Measurements from ENCODE around the gene CPSF3. TPM values are rescaled to one million over a fixed set of nuclear protein-coding genes. Genes with fewer than 3 reads are reported as not detected.

The CPSF3 gene
- total and polyA plus RNA-seq, 2 of the 13 experiments (the other 11 are each of a cell fraction or from before 2014, with no cell fraction given) = 19.8 to 93.0 TPM

DNA sequence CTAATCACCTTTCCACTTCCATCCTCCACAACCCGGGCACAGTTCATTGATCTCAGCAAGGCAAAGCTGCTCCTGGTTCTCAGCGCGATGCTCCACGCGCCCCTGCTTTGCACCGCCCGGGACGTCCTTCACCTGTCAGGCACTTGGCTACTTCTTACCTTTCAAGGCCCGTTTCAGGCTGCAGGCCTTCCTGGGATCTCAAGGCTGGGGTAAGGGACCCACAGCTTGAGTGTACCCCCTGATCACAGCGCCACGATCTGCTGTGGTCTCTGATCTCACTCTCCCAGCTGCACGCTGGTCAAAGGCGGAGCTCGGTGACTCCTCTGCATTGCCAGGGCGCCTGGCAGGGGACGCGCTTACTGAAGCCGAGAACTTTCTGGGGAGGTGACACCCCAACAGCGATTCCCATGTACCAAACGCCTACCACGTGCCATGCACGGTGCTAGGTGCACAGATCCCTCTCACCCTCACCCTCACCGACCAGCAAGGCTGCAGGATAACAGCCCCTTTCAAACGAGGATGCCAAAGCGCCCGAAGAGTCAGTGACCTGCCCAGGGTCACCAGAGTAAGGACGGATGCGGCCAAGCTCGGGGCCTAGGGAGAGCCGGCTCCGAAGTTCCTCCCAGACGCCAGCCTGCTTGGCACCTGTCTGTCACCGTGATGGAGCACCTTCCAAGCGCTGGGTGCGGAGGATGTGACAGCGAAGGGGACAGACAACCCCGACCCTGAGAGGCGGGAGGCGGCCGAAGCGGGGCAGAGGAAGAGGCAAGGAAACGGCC is 944 bp upstream of the CPSF3 start (continued):
- TF ChIP-seq, protein P1, sequence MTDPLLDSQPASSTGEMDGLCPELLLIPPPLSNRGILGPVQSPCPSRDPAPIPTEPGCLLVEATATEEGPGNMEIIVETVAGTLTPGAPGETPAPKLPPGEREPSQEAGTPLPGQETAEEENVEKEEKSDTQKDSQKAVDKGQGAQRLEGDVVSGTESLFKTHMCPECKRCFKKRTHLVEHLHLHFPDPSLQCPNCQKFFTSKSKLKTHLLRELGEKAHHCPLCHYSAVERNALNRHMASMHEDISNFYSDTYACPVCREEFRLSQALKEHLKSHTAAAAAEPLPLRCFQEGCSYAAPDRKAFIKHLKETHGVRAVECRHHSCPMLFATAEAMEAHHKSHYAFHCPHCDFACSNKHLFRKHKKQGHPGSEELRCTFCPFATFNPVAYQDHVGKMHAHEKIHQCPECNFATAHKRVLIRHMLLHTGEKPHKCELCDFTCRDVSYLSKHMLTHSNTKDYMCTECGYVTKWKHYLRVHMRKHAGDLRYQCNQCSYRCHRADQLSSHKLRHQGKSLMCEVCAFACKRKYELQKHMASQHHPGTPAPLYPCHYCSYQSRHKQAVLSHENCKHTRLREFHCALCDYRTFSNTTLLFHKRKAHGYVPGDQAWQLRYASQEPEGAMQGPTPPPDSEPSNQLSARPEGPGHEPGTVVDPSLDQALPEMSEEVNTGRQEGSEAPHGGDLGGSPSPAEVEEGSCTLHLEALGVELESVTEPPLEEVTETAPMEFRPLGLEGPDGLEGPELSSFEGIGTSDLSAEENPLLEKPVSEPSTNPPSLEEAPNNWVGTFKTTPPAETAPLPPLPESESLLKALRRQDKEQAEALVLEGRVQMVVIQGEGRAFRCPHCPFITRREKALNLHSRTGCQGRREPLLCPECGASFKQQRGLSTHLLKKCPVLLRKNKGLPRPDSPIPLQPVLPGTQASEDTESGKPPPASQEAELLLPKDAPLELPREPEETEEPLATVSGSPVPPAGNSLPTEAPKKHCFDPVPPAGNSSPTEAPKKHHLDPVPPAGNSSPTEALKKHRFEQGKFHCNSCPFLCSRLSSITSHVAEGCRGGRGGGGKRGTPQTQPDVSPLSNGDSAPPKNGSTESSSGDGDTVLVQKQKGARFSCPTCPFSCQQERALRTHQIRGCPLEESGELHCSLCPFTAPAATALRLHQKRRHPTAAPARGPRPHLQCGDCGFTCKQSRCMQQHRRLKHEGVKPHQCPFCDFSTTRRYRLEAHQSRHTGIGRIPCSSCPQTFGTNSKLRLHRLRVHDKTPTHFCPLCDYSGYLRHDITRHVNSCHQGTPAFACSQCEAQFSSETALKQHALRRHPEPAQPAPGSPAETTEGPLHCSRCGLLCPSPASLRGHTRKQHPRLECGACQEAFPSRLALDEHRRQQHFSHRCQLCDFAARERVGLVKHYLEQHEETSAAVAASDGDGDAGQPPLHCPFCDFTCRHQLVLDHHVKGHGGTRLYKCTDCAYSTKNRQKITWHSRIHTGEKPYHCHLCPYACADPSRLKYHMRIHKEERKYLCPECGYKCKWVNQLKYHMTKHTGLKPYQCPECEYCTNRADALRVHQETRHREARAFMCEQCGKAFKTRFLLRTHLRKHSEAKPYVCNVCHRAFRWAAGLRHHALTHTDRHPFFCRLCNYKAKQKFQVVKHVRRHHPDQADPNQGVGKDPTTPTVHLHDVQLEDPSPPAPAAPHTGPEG (CRISPR knock-in tag; IDR thresholded peaks at IDR 0.05) = no peak; the same call in 1 of the 2 replicates
- TF ChIP-seq KDM4B (CRISPR knock-in tag; IDR thresholded peaks at IDR 0.05) (peak; percentile 18; the same call in 1 of the 2 replicates), ZNF883 (CRISPR knock-in tag; IDR thresholded peaks at IDR 0.05; ENCODE audit: not compliant biosample characterization) (no peak), PITX1 (CRISPR knock-in tag; IDR thresholded peaks at IDR 0.05) (0 out of 2 replicates have a peak, but pooled peaks have one; percentile 53), BRCA1 (CRISPR knock-in tag; IDR thresholded peaks at IDR 0.05) (no peak), ZNF326 (CRISPR knock-in tag; IDR thresholded peaks at IDR 0.05; ENCODE audit: borderline replicate concordance) (no peak), ZNF547 (CRISPR knock-in tag; IDR thresholded peaks at IDR 0.05) (peak; percentile 7; the same call in 1 of the 2 replicates), DPF2 (CRISPR knock-in tag; IDR thresholded peaks at IDR 0.05; ENCODE audit: borderline replicate concordance, low read depth) (no peak; the same call in 1 of the 2 replicates), HES4 (CRISPR knock-in tag; IDR thresholded peaks at IDR 0.05; ENCODE audit: borderline replicate concordance) (no peak)
- TF ChIP-seq, protein P2, sequence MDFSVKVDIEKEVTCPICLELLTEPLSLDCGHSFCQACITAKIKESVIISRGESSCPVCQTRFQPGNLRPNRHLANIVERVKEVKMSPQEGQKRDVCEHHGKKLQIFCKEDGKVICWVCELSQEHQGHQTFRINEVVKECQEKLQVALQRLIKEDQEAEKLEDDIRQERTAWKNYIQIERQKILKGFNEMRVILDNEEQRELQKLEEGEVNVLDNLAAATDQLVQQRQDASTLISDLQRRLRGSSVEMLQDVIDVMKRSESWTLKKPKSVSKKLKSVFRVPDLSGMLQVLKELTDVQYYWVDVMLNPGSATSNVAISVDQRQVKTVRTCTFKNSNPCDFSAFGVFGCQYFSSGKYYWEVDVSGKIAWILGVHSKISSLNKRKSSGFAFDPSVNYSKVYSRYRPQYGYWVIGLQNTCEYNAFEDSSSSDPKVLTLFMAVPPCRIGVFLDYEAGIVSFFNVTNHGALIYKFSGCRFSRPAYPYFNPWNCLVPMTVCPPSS (IDR thresholded peaks at IDR 0.05) = no peak
- TF ChIP-seq, protein P3, sequence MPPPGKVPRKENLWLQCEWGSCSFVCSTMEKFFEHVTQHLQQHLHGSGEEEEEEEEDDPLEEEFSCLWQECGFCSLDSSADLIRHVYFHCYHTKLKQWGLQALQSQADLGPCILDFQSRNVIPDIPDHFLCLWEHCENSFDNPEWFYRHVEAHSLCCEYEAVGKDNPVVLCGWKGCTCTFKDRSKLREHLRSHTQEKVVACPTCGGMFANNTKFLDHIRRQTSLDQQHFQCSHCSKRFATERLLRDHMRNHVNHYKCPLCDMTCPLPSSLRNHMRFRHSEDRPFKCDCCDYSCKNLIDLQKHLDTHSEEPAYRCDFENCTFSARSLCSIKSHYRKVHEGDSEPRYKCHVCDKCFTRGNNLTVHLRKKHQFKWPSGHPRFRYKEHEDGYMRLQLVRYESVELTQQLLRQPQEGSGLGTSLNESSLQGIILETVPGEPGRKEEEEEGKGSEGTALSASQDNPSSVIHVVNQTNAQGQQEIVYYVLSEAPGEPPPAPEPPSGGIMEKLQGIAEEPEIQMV (CRISPR knock-in tag; IDR thresholded peaks at IDR 0.05; ENCODE audit: low read depth) = no peak
- TF ChIP-seq, protein P4, sequence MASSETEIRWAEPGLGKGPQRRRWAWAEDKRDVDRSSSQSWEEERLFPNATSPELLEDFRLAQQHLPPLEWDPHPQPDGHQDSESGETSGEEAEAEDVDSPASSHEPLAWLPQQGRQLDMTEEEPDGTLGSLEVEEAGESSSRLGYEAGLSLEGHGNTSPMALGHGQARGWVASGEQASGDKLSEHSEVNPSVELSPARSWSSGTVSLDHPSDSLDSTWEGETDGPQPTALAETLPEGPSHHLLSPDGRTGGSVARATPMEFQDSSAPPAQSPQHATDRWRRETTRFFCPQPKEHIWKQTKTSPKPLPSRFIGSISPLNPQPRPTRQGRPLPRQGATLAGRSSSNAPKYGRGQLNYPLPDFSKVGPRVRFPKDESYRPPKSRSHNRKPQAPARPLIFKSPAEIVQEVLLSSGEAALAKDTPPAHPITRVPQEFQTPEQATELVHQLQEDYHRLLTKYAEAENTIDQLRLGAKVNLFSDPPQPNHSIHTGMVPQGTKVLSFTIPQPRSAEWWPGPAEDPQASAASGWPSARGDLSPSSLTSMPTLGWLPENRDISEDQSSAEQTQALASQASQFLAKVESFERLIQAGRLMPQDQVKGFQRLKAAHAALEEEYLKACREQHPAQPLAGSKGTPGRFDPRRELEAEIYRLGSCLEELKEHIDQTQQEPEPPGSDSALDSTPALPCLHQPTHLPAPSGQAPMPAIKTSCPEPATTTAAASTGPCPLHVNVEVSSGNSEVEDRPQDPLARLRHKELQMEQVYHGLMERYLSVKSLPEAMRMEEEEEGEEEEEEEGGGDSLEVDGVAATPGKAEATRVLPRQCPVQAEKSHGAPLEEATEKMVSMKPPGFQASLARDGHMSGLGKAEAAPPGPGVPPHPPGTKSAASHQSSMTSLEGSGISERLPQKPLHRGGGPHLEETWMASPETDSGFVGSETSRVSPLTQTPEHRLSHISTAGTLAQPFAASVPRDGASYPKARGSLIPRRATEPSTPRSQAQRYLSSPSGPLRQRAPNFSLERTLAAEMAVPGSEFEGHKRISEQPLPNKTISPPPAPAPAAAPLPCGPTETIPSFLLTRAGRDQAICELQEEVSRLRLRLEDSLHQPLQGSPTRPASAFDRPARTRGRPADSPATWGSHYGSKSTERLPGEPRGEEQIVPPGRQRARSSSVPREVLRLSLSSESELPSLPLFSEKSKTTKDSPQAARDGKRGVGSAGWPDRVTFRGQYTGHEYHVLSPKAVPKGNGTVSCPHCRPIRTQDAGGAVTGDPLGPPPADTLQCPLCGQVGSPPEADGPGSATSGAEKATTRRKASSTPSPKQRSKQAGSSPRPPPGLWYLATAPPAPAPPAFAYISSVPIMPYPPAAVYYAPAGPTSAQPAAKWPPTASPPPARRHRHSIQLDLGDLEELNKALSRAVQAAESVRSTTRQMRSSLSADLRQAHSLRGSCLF (CRISPR knock-in tag; IDR thresholded peaks at IDR 0.05; ENCODE audit: borderline replicate concordance) = no peak
